Hematopoietic multipotent progenitor cell treated with erythropoietin and hydrocortisone succinate and interleukin-3 and kit ligand, for 15 days (in vitro differentiated cells): ENCODE data around the gene IL19.
A peak's percentile ranks its signal among the peaks of the same experiment; 100 is the strongest.

Source experiments
- DNase-seq: peaks from one replicate; pipeline ENCODE4 v3.0.0-alpha.2; 2015; ENCODE audit warnings: low spot score

IL19 gene

DNA sequence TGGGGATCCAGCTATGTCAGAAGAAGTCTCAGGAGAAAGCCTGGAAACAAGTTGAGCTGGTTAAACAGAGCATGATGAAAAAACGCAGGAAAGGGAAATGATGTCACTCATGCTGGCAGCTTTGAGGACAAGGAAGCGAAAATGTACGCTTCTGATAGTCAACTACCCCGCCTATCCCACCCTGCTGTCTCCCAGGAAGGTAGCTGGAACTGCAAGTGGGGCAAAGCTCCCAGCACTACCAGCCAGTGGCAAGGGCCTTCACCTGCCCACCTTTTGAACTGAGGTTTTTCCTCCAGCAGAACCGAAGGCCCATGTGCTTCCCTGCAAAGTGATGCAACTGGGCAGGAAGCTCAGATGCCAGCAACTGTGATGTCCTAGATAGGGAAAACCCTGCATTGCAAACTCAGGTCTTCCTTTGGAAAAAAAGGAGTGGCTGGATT, 88.5 kb downstream of the IL19 start:
- no peak for DNase-seq

DNA sequence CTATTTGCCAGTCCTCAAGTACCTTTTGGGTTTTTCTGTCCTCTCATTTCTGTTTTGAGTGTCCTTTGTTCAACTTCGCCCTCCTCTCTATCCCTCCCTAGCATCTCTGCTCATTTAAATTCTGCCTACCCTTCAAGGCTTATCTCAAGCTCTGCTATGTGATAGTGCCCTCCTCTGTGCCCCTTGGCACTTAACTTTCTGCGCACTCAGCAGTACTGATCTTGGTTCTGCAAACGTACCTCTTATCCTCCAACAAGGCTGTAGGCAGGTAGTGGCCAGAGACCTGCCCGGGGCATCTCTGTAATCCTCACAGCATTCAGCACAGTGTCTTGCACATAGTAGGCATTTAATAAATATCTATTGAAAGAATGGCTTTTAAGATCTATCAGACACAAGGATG, 89.6 kb downstream of the IL19 start:
- DNase-seq = no peak

DNA sequence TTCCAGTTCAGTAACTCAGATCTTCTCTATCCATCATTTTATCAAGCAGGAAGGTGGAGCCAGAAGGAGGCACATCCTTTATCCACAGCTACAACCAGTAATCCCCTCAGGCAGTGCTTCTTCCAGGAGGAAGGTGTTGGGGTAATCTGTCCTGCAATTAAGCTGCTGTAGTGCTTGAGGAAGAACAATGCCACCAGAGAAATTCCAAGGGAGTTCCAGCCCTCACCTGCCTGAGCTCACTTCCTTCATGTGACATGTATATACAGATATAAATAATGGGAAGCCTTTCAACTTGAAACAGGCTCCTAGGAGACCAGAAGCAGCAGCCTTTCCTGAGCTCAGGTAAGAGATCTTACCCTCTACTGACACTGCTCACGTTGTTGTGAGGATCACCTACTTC, 92.7 kb downstream of the IL19 start:
- DNase-seq = no peak

DNA sequence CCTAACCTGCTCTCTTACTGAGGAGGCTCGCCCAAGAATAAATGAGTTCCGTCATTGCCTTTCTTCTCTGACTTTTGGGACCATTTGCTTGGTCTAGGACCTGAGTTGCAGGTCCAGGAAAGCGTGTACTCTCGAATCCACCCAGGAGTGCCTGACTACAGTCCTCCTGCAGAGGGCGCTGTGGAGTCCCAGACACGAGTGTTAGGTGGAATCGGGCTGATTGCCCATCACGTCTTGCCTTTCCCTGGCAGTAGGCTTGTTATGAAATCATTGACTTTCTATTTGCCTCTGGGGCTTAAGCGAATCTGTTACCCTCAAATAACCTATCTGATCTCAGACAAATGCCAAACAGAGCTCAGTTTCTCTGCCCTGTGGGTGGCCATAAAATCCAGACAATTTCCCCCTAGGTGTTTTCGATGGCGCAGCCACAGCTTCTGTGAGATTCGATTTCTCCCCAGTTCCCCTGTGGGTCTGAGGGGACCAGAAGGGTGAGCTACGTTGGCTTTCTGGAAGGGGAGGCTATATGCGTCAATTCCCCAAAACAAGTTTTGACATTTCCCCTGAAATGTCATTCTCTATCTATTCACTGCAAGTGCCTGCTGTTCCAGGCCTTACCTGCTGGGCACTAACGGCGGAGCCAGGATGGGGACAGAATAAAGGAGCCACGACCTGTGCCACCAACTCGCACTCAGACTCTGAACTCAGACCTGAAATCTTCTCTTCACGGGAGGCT, 94.5 kb downstream of the IL19 start, which contains the start of gene IL20:
Gene IL20 (plus strand): TSS at position 685 of the 733 bp plus-strand sequence. CDS start 230 bp downstream, outside the sequence.
- peak; percentile 74 for DNase-seq

DNA sequence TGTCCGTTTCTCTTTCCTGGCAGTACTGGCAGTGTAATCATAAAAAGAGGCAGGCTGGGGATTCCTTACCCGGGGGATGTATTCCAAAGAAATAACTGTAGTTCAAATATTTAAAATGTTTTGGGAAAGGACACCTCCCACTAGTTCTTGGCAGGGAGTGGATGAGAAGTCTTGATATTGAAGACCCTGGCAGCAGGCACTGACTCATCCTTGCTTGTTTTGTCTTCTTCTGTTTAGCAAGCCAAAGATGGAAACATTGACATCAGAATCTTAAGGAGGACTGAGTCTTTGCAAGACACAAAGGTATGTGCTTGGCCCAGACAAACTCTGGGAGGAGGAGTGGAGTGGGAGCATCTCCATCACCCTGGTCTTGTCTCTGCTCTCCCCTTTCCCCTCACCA, 95.5 kb downstream of the IL19 start:
- no peak for DNase-seq

DNA sequence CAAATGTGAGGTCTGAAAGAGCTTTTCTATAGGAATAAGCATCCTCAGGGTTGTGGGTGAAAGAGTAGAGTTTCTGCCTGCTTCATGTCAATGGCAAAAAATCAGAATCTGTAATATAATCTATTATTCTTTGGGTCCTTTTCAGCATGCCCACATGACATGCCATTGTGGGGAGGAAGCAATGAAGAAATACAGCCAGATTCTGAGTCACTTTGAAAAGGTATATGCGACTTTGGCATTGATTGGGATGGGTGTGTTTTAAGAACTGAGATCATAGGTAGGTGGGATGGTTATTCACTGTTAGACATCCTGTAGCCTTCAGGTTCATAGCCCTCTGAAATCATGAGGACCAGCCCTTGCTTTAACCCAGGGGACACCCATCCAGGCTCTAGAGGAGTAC, 96.7 kb downstream of the IL19 start:
- DNase-seq = no peak

DNA sequence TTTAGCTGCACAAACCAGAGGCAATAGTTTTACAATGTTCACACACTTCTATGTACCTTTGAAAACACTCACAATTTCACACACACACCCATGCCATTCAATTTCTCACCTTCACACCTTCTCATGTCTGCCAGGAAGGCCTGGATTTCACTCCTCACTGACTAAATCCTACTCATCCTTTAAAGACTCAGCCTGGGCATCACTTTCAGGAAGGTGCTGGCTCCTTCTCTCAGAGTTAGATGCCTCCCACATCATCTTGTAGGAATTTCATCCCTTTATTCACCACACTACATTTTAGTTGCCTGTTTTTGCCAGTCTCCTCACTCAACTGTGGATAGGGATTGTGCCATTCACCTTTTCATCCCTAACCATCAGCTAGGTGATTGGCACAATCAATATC, 97.1 kb downstream of the IL19 start:
- no peak for DNase-seq

DNA sequence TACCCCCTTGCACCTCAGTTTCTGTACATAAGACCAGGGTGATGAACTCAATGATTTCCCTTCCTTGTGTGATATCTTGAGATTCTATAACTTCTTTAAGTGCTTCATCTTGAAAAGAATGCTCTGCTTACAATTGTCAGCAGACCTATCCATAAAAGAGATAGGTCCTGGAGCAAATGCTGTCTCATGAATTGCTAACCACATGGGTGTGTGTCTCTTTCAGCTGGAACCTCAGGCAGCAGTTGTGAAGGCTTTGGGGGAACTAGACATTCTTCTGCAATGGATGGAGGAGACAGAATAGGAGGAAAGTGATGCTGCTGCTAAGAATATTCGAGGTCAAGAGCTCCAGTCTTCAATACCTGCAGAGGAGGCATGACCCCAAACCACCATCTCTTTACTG, 97.7 kb downstream of the IL19 start:
- no peak for DNase-seq

DNA sequence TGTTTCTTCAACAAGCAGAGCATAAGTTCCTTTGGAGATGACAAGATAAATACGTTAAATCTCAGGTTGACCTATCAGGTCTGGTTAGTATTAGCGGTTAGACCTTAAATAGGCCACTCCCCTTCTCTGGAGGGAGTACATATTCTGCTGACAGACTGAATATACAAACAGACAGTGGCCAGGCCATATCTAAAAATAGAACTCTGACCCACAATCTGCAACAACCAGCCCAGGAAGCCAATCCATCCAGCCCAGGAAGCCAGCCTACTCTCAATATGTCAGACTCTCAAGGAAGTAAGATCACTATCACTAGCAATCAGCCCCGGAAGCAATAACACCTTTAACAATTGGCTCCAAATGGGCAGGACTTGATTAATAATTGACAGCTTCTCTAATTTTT, 101.6 kb downstream of the IL19 start:
- no peak for DNase-seq

DNA sequence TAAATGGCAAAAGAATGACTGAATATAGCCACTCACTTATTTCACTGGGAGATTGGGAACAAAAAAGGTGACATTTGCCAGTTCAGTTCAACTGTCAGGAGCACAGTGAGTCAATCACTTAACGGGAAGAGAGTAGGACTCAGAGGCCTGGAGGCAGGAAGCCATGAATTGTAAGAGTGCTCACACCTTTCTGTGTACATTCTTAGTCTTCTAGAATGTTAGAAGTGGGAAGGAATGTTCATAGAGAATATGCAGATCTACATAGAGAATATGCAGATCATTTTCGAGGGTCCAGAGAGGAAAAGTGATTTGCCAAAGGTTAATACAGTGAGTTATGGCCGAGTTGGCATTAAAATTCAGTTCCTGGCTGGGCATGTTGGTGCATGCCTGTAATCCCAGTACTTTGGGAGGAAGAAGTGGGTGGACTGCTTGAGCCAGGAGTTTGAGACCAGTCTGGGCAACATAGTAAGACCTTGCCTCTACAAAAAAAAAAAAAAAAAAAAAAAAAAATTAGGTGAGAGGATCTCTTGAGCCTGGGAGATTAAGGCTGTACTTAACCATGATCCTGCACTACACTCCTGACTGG, 103.1 kb downstream of the IL19 start:
- no peak for DNase-seq

DNA sequence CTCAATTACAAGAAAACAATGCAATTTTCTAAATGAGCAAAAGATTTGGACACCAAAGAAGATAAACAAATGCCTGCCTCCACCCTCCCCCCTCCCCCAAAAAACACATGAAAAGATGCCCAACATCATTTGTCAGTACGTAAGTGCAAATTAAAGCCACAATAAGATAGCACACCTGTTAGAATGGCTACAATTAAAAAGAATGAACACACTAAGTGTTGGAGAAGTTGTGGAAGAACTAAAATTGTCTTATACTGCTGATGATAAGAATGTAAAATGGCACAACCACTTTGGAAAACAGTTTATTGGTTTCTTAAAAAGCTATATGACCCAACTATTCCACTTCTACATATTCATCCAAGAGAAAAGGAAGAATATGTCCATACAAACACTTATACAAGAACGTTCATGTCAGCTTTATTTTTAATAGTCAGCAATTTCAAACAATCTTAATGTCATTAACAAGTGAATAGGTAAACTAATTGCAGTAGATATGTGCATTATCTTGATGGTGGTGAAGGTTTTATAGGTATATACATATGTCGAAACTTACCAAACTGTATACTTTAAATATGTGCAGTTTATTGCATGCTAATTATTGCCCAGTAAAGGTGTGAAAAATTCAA, 105.3 kb downstream of the IL19 start:
- DNase-seq = no peak

DNA sequence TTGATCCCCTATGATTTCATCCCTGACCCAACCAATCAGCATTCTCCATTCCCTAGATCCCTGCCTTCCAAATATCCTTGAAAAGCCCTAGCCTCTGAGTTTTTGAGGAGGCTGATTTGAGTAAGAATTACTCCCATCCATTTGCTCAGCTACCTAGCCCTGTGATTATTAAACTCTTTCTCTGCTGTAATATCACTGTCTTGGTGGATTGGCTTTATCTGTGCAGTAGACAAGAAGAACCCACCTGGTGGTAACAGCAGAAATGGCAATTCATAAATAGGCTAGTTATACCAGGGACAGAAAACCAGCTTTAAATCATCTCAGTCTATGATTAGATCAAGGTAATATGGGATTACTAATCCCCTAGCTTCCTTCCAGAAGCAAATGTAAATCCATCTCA, 107.9 kb downstream of the IL19 start:
- no peak for DNase-seq

DNA sequence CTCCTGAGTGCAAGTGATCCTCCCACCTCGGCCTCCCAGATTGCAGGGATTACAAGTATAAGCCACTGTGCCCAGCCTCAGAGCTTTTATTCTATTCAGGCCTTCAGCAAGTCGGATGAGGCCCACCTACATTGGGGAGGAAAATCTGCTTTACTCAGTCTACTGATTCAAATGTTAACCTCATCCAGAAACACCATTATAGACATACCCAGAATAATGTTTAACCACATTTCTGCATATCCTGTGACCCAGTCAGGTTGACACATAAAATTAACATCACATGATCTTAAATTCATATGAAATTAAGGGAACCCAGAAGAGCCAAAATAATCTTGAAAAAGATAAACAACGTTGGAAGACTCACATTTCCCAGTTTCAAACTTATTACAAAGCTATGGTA, 109.7 kb downstream of the IL19 start:
- no peak for DNase-seq

DNA sequence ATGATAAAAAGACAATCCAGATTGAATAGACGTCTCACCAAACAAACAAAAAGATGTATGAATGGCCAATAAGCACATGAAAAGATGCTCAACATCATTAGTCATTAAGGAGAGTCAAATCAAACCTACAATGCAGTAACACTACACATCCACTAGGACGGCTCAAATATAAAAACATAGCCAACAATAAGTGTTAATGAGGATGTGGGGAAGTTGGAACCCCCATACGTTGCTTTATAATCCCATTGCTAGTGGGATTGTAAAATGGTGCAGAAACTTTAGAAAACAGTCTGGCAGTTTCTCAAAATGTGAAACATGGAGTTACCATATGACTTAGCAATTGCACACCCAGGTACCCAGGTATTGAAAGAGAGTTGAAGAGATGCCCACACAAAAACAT, 112.0 kb downstream of the IL19 start:
- DNase-seq = no peak

DNA sequence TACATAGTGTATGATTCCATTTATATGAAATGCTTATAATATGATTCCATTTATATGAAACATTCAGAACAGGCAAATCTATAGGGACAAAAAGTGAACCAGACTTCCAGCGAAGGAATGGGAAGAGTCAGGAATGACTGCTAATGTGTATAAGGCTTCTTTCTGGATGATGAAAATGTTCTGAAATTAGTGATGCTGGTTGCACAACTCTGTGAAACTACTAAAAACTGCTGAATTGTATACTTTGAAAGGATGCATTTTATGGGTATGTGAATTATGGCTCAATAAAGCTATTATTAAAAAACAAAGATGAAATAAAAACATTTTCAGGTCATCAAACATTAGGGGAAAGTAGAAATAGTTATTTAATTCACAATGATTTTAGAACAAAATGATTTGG, 112.6 kb downstream of the IL19 start:
- DNase-seq = no peak

DNA sequence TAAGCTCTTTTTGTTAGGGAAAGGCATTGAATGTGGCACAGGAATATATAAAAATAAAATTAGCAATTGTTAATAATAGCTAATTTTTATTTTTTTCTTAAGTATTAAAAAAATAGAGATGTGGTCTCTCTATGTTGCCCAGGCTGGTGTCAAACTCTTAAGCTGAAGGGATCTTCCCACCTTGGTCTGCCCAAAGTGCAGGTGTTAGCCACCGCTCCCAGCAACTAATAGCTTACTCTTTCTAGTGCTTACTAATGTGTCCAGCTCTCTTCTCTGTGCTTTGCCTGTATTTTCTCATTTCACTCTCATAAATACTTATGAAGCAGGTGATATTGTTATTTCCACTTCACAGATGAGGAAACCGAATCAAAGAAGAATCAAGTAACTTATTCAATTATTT, 113.3 kb downstream of the IL19 start:
- DNase-seq = no peak

DNA sequence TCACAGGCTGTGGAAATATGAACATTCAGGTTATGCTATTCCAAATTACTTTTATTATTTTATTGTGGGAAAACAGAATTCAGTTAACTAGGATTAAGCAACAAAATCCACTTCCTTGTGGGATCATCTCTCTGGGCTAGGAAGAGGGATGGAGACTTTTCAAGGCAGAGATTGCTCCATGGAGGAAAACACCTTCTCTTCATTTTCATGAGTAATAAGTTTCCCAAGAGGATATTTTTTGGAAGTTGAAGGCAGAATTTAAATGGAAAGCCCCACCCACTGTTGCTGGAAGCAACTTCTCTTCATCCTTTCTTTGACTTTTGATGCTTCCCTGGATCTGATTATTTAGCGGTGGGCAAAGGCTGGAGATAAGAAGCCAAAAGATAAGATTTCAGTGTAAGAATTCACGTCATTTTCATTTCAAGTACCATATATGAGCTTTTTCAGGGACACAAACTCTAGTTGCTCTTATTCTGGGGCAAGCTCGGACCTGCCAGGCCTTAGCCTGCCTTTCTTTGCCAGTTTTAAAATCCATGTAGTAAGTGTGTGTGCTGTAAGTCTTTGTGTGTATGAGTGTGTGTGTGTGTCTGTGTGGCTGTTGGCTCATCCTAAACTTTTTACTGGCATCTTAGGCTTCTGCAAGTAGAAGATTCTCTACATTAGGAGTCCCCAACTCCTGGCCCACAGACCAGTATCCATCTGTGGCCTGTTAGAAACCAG, 114.9 kb downstream of the IL19 start:
- DNase-seq = no peak

DNA sequence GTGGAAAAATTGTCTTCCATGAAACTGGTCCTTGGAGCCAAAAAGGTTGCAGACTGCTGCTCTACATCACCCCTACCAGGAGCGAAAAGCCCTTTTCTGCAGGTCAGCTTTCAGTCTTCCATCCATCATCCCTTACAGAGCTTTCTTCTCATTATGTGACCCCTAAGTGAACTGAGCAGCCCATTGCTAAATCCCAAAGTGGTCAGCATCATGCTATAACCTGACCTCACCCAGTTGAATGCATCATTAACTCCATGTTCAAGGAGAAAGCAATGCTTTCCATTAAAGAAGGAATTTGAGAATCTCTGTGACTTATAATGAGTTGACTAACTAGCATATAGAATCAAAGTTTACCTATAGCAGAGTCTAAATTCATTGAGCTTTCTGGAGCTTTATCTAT, 116.3 kb downstream of the IL19 start:
- no peak for DNase-seq

DNA sequence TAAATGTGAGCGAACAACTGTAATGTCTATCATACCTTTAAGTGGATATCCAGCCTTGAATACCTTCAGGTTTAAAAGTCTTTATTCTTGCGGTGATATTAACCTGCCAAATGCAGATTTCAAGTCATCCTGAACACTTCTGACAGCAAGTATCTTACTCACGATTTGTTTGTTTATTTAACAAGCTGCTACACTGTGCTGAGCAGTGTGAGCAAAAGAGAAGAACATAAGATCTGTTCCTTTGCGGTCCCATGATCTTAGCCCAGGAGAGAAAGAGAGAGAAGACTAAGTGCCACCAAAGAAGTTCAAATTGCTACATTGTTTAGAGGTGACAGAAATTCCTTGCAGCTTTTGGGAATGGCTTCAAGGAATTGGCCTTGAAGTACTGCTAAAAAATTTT, 117.1 kb downstream of the IL19 start:
- no peak for DNase-seq

DNA sequence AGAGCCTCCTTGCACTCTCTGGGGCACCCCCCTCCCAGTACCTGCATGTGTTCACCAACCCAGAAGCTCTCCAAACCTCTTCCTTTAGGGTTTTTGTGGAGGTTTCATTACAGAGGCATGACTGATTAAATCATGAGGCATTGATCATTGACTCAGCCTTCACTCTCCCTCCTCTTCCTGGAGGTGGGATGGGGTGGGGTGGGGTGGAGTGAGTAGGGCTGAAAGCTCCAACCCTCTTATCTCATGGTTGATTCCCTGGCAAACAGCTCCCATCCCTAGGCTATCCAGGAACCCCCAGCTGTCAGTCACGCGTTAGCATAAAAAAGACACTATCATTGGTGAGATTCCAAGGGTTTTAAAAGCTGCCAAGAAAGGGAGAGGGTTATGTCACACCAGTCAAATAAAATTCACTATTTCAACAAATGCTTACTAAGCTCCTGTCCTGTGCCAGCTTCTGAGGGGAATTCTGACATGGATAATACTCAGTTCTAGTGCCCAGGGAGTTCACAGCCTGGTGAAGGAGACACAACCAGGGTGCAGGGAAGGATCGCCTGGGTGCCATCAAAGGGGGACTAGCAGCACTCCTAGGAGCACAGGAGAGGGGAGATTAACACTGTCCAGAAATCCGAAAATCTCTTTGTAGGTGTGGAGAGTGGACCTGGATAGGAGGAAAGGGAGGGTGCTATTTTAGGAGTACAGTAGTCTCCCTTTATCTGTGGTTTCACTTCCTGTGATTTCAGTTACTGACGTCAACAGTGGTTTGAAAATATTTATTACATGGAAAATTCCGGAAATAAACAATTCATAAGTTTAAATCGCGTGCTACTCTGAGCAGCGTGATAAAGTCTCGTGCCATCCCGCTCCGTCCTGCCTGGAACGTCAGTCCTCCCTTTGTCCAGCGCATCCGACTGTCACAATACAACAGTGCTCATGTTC, 119.8 kb downstream of the IL19 start:
- DNase-seq = no peak

DNA sequence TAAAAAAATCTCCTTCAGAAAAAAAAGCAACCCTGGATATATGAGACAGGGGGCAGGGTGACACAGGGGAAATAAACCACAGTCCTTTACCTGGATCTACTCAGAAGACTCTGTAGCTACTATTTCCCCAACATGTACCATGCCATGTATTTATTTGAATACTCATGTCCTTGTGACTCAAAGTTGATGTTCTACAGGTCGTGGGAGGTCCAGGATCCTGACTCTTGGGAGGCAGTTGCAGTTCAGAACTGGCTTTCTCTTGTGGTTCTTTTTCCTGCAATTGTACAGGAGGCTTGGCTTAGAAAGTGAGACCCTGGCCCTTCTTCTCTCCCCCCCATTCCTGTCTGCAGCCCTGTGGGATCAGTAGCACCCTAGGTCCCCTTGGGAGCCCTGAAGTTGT, 120.8 kb downstream of the IL19 start:
- DNase-seq = no peak
